Ishikawa (cell line): ENCODE measurements around the gene SPNS3.

Source experiments
- CEBPB ChIP-seq: IDR thresholded peaks from 2 replicates; pipeline ENCODE4 v1.6.1; 2012
- CREB1 ChIP-seq: IDR thresholded peaks from 2 replicates; pipeline ENCODE4 v1.6.1; 2012; ENCODE audit warnings: low read depth
- EGR1 ChIP-seq: IDR thresholded peaks from 2 replicates; pipeline ENCODE4 v1.6.1; 2012
- EP300 ChIP-seq: IDR thresholded peaks from 2 replicates; pipeline ENCODE4 v1.6.1; 2012; ENCODE audit warnings: borderline replicate concordance
- FOXM1 ChIP-seq: IDR thresholded peaks from 2 replicates; pipeline ENCODE4 v1.6.1; 2012; ENCODE audit warnings: low read depth, borderline replicate concordance
- MAX ChIP-seq: IDR thresholded peaks from 2 replicates; pipeline ENCODE4 v1.6.1; 2012
- NFIC ChIP-seq: IDR thresholded peaks from 2 replicates; pipeline ENCODE4 v1.6.1; 2012
- RAD21 ChIP-seq: IDR thresholded peaks from 2 replicates; pipeline ENCODE4 v1.6.1; 2012; ENCODE audit warnings: low read depth
- REST ChIP-seq: IDR thresholded peaks from 2 replicates; pipeline ENCODE4 v1.6.1; 2012; ENCODE audit warnings: low read depth, mild to moderate bottlenecking
- TAF1 ChIP-seq: IDR thresholded peaks from 2 replicates; pipeline ENCODE4 v1.6.1; 2012; ENCODE audit warnings: low read depth, mild to moderate bottlenecking
- TCF12 ChIP-seq: IDR thresholded peaks from 2 replicates; pipeline ENCODE4 v1.6.1; 2012; ENCODE audit warnings: low read depth
- TEAD4 ChIP-seq: IDR thresholded peaks from 2 replicates; pipeline ENCODE4 v1.6.1; 2012
- USF1 ChIP-seq: IDR thresholded peaks from 2 replicates; pipeline ENCODE4 v1.6.1; 2012
- YY1 ChIP-seq: IDR thresholded peaks from 2 replicates; pipeline ENCODE4 v1.6.1; 2012; ENCODE audit warnings: low read depth
- ZBTB7A ChIP-seq: IDR thresholded peaks from 2 replicates; pipeline ENCODE4 v1.6.1; 2012; ENCODE audit warnings: low read depth

SPNS3 gene

GRCh38 chr17:4433515-4434031, at the start of gene SPNS3:
Gene SPNS3, plus strand, starts transcription at chr17:4433940. Its CDS starts 28 bp downstream, at chr17:4433968.
- no peak for TF ChIP-seq NFIC
- no peak for TF ChIP-seq CEBPB
- no peak for TF ChIP-seq MAX
- no peak for TF ChIP-seq RAD21
- no peak for TF ChIP-seq ZBTB7A
- TF ChIP-seq EGR1, result no peak
- TF ChIP-seq TCF12, result no peak
- TF ChIP-seq REST, result no peak
- TF ChIP-seq EP300, result no peak
- TF ChIP-seq TAF1, result no peak
- TF ChIP-seq USF1, result no peak
- no peak for TF ChIP-seq CREB1
- no peak for TF ChIP-seq TEAD4
- no peak for TF ChIP-seq YY1
- no peak for TF ChIP-seq FOXM1

GRCh38 chr17:4386406-4386805, 47.3 kb upstream of the SPNS3 start:
- TF ChIP-seq NFIC, result no peak
- no peak for TF ChIP-seq MAX
- no peak for TF ChIP-seq TEAD4
- TF ChIP-seq CREB1, result no peak
- no peak for TF ChIP-seq USF1

GRCh38 chr17:4387137-4387536, 46.6 kb upstream of the SPNS3 start:
- TF ChIP-seq REST (no peak), NFIC (no peak), TCF12 (no peak), EGR1 (no peak), EP300 (no peak), CEBPB (no peak), CREB1 (no peak), YY1 (no peak), MAX (no peak), ZBTB7A (no peak)

- TF ChIP-seq RAD21 (no peak), MAX (no peak), CEBPB (no peak), EP300 (no peak), ZBTB7A (no peak), EGR1 (no peak), TAF1 (no peak), TEAD4 (no peak), REST (no peak), NFIC (no peak), YY1 (no peak), FOXM1 (no peak), TCF12 (no peak), CREB1 (no peak), USF1 (no peak)
Measured at GRCh38 chr17:4389079-4389478, 44.7 kb upstream of the SPNS3 start.
